ENCODE results near the gene ESF1.

DNA sequence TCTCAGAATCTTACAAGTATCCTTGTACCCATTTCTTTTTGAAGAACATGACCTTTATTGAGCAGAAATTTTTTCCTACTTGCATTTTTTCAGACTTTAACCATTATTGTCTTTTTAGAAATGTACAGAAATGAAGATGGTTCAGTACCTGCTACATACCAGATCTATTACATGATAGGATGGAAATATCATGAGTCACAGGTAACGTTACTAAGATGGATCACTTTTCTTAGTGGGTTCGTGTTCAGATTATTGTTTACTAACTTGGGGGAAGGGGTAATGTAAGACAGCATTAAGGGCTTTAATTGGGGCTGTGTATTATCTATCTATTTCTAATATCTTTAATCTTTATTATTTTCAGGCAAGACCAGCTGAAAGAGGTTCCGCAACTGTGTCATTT, 32.0 kb upstream of the ESF1 start:
- TF ChIP-seq, protein P1, sequence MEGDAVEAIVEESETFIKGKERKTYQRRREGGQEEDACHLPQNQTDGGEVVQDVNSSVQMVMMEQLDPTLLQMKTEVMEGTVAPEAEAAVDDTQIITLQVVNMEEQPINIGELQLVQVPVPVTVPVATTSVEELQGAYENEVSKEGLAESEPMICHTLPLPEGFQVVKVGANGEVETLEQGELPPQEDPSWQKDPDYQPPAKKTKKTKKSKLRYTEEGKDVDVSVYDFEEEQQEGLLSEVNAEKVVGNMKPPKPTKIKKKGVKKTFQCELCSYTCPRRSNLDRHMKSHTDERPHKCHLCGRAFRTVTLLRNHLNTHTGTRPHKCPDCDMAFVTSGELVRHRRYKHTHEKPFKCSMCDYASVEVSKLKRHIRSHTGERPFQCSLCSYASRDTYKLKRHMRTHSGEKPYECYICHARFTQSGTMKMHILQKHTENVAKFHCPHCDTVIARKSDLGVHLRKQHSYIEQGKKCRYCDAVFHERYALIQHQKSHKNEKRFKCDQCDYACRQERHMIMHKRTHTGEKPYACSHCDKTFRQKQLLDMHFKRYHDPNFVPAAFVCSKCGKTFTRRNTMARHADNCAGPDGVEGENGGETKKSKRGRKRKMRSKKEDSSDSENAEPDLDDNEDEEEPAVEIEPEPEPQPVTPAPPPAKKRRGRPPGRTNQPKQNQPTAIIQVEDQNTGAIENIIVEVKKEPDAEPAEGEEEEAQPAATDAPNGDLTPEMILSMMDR (IDR thresholded peaks at IDR 0.05) = no peak
- no peak for TF ChIP-seq POLR2A (IDR thresholded peaks at IDR 0.05)
- no peak for TF ChIP-seq EP300 (IDR thresholded peaks at IDR 0.05)

Measured in sigmoid colon (tissue), 4 donors.